Stimulated activated CD8-positive, alpha-beta memory T cell treated with anti-CD3 and anti-CD28 coated beads, Interleukin-15, amount 100 ng/mL, for 24 hours (primary cell): ENCODE measurements around the gene LRRC32.
"Not testable (repeated sequence)": the region's sequence is repeated elsewhere in the genome, so short reads cannot be mapped to it uniquely, and the experiment has no call there.

Experiments used
- DNase-seq: peaks from one replicate; pipeline ENCODE4 v3.0.0-alpha.2; 2020; ENCODE audit warnings: low read depth

Gene LRRC32

GRCh38 chr11:76610871-76611475 is 59.6 kb downstream of the LRRC32 start:
- no peak for DNase-seq

- no peak for DNase-seq
Measured at GRCh38 chr11:76610371-76610770, 60.2 kb downstream of the LRRC32 start.

GRCh38 chr11:76609736-76610370 is 60.7 kb downstream of the LRRC32 start:
- no peak for DNase-seq

- not testable (repeated sequence) for DNase-seq
Measured at GRCh38 chr11:76608879-76609460, 61.6 kb downstream of the LRRC32 start.

GRCh38 chr11:76608228-76608627 is 62.3 kb downstream of the LRRC32 start:
- DNase-seq, result not testable (repeated sequence)
